Karpas-422 (cell line): ENCODE measurements around the gene SP140. TPM values are rescaled to one million over a fixed set of nuclear protein-coding genes. Genes with fewer than 3 reads are reported as not detected.
A peak's percentile ranks its signal among the peaks of the same experiment; 100 is the strongest.

ENCODE experiments used
- DNase-seq: peaks from one replicate; pipeline ENCODE4 v3.0.0-alpha.2; 2015
- H2AFZ ChIP-seq: fragments of 200-600 bp; sonication (generic); 2 replicates; pipeline ENCODE4 v1.6.1; 2014; ENCODE audit warnings: antibody characterized with exemption, low read length, mixed read lengths
- H3K27ac ChIP-seq: fragments of 200-600 bp; sonication (generic); 2 replicates; pipeline ENCODE4 v1.5.1; 2014; ENCODE audit warnings: mild to moderate bottlenecking, low read length, moderate library complexity
- H3K27me3 ChIP-seq: fragments of 200-600 bp; sonication (generic); 2 replicates; pipeline ENCODE4 v1.6.1; 2014; ENCODE audit warnings: low read length, mixed read lengths
- H3K36me3 ChIP-seq: fragments of 200-600 bp; sonication (generic); 2 replicates; pipeline ENCODE4 v1.6.1; 2014; ENCODE audit warnings: low read length, mixed read lengths; ENCODE audit not compliant: insufficient read depth
- H3K4me1 ChIP-seq: fragments of 200-600 bp; sonication (generic); 2 replicates; pipeline ENCODE4 v1.6.1; 2014; ENCODE audit warnings: mild to moderate bottlenecking, low read length, mixed read lengths
- H3K4me2 ChIP-seq: fragments of 200-600 bp; sonication (generic); 2 replicates; pipeline ENCODE4 v1.6.1; 2014; ENCODE audit warnings: low read length, low read depth, mild to moderate bottlenecking; ENCODE audit not compliant: poor library complexity, severe bottlenecking
- H3K4me3 ChIP-seq: fragments of 200-600 bp; sonication (generic); 2 replicates; pipeline ENCODE4 v1.5.1; 2014; ENCODE audit warnings: mild to moderate bottlenecking, antibody characterized with exemption, low read length, mixed read lengths
- H3K79me2 ChIP-seq: fragments of 200-600 bp; sonication (generic); 2 replicates; pipeline ENCODE4 v1.6.1; 2014; ENCODE audit warnings: mild to moderate bottlenecking, low read length, mixed read lengths
- H3K9ac ChIP-seq: fragments of 200-600 bp; sonication (generic); 2 replicates; pipeline ENCODE4 v1.6.0; 2014; ENCODE audit warnings: low read length
- H3K9me2 ChIP-seq: fragments of 200-600 bp; sonication (generic), shearing (Covaris generic); replicated peaks from 2 replicates; pipeline ENCODE4 v1.6.0; 2014; ENCODE audit warnings: mild to moderate bottlenecking, low read length, moderate library complexity; ENCODE audit not compliant: insufficient read depth
- H3K9me3 ChIP-seq: fragments of 300-700, 200-600 bp; sonication (generic); 2 replicates; pipeline ENCODE4 v1.6.1; 2014; ENCODE audit warnings: low read length, mixed read lengths
- H4K20me1 ChIP-seq: fragments of 200-600 bp; sonication (generic); 2 replicates; pipeline ENCODE4 v1.6.1; 2014; ENCODE audit warnings: mild to moderate bottlenecking, antibody characterized with exemption, low read length, low read depth; ENCODE audit not compliant: insufficient read depth
- total RNA-seq: library from RNA; depleted of rRNA; stranded (reverse); fragments of >200 nt; shearing (Covaris generic); gene quantifications from 2 replicates; pipeline ENCODE4 v1.2.3, GENCODE V29; 2014; ENCODE audit warnings: low replicate concordance

Gene SP140
- total RNA-seq, 1 experiment from 2014 or later: 24.2 TPM

DNA sequence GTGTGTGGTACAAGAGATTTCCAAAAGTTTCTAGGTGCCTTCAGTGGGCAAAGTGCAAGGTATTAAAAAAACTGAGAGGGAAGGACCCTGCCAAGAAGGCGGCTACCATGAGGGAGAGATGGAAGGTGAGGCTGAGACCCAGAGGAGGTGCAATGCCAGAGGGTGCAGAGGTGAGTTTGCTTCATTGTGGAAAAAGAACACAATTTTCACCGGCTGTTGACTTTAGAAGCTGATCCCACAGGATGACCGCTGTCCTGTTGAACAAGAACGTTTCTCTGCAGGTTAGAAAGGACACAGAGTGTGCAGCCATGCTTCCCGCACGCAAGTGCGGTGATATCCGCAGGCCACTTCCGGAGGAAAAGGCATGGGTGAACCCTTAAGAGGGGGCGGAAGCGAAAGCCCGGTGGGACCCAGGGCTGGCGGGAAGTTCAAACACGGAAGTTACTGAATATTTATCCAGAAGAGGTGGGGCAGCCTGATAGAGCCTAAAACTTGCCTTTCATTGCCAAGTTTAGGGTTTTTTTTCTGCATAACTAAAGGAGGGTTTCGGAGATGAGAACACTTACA, 22.3 kb upstream of the SP140 start:
- H3K36me3 ChIP-seq: peaks cover 56% of the 10 kb centered on the region
- peak overlapping the region; percentile 71 for H3K4me2 ChIP-seq
- H2AFZ ChIP-seq: peak overlapping the region; percentile 2; the same call in 1 of the 2 replicates
- H3K4me1 ChIP-seq: peaks cover 57% of the 10 kb centered on the region
- no peaks in the 10 kb centered on the region for H4K20me1 ChIP-seq
- no peaks in the 10 kb centered on the region for H3K9me2 ChIP-seq
- peak overlapping the region; percentile 61 for H3K4me3 ChIP-seq
- peak overlapping the region; percentile 55 for H3K9ac ChIP-seq
- no peaks in the 10 kb centered on the region for H3K27me3 ChIP-seq
- H3K9me3 ChIP-seq: no peaks in the 10 kb centered on the region
- H3K27ac ChIP-seq: peak overlapping the region; percentile 90
- H3K79me2 ChIP-seq: peaks cover 7% of the 10 kb centered on the region
- peak; percentile 94 for DNase-seq

DNA sequence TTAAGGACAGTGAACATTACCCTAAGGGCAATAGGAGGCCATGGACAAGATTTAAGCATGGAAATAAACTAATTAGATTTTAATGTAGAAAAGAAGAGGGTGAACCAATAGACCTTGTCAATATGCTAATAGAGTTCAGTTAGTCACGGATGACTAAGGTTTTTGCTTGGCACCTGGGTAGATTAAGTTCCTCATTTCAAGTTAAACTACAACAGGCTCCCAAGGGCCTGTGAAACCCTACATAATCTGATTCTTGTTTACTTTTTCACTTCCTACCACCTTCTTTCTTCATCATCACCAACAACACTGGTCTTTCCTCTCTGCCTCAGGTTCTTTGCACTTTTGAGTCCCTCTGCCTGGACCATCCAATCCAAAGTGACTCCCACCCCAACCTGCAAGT, 20.5 kb upstream of the SP140 start:
- Histone ChIP-seq H3K9me2 (no peaks in the 10 kb centered on the region), H3K79me2 (peaks cover 7% of the 10 kb centered on the region), H3K27ac (peak overlapping the region; percentile 90), H4K20me1 (no peaks in the 10 kb centered on the region), H3K4me1 (peaks cover 76% of the 10 kb centered on the region), H3K4me3 (peak overlapping the region; percentile 61), H3K9me3 (no peaks in the 10 kb centered on the region), H3K4me2 (peak overlapping the region; percentile 71), H3K27me3 (no peaks in the 10 kb centered on the region), H3K9ac (peak overlapping the region; percentile 55), H3K36me3 (peaks cover 55% of the 10 kb centered on the region), H2AFZ (no peak overlapping the region)
- peak; percentile 89 for DNase-seq

DNA sequence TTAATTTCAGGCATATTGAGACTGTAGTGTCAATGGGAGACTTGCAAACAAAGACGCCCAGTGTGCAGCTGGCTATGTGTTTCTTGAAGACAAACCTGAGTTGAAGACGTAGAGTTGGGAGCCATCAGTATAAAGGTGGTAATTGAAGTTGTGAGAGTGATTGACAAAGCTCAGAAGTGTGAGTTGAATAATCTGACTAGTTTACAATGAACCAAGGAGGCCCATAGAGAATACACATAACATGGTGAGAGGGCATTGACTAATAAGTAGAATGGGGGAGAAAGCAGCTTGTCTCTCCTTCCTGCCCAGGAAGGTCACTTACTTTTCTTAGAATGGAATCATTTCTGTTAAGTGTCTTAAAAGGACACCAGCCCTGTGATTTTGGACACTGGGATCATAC, 19.8 kb upstream of the SP140 start:
- Histone ChIP-seq H3K9me2 (no peaks in the 10 kb centered on the region), H3K9ac (no peak overlapping the region), H3K9me3 (no peaks in the 10 kb centered on the region), H3K79me2 (peaks cover 7% of the 10 kb centered on the region), H3K4me3 (no peak overlapping the region), H3K27ac (peak overlapping the region; percentile 90), H3K27me3 (no peaks in the 10 kb centered on the region), H4K20me1 (no peaks in the 10 kb centered on the region), H2AFZ (no peak overlapping the region), H3K4me1 (peaks cover 83% of the 10 kb centered on the region), H3K36me3 (peaks cover 53% of the 10 kb centered on the region), H3K4me2 (peak overlapping the region; percentile 71)
- no peak for DNase-seq

DNA sequence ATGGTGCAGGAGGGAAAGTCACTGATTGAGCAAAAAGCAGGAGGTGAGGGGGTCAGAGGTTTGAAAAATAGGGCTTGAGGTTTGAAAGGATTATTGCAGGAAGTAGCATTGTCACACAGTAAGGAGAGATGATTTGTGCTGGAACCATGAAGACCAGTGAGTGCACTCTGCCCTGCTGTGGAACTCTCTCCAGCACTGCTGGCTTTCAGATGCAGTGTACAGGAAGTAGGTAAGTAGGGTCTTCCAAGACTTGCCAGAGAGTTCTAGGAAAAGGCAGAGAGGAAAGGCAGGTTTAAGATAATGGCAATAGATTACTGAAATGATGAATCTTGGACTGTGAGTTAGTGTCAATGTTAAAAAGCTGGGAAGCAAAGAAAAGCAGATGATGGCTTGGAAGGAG, 17.0 kb upstream of the SP140 start:
- Histone ChIP-seq H3K9ac (no peak overlapping the region), H3K4me3 (no peak overlapping the region), H3K79me2 (peaks cover 7% of the 10 kb centered on the region), H2AFZ (no peak overlapping the region), H3K4me1 (peaks cover 81% of the 10 kb centered on the region), H3K36me3 (peaks cover 73% of the 10 kb centered on the region), H3K9me3 (no peaks in the 10 kb centered on the region), H3K27me3 (no peaks in the 10 kb centered on the region), H3K27ac (peak overlapping the region; percentile 86), H4K20me1 (no peaks in the 10 kb centered on the region), H3K4me2 (peak overlapping the region; percentile 71), H3K9me2 (no peaks in the 10 kb centered on the region)
- no peak for DNase-seq

GRCh38 chr2:230209422-230210051, 16.0 kb upstream of the SP140 start:
- H3K79me2 ChIP-seq: peaks cover 4% of the 10 kb centered on the region
- H3K4me3 ChIP-seq: peak overlapping the region; percentile 42; the same call in 1 of the 2 replicates
- peaks cover 72% of the 10 kb centered on the region for H3K4me1 ChIP-seq
- peak; percentile 93 for DNase-seq
- no peaks in the 10 kb centered on the region for H3K9me2 ChIP-seq
- H4K20me1 ChIP-seq: no peaks in the 10 kb centered on the region
- peaks cover 82% of the 10 kb centered on the region for H3K36me3 ChIP-seq
- no peaks in the 10 kb centered on the region for H3K27me3 ChIP-seq
- H3K27ac ChIP-seq: peak overlapping the region; percentile 86
- peak overlapping the region; percentile 71 for H3K4me2 ChIP-seq
- H3K9ac ChIP-seq: peak overlapping the region; percentile 45
- no peak overlapping the region for H2AFZ ChIP-seq
- H3K9me3 ChIP-seq: no peaks in the 10 kb centered on the region

DNA sequence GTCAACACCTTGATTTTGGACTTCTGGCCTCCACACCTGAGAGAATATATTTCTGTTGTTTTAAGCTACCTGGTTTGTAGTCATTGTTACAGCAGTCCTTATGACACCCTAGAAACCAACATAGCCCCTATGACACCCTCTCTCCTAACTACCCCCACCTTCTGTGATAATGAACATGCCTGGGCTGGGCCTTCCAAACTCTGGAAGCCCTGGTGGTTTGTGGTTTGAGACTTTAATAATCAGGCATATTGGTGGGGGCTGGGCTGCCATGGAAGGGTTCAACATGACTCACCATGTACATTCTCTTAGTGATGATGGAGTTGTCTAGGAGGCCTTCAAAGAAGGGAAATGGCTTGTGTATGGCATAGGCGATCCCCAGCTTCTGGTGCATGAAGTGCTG, 9.0 kb upstream of the SP140 start:
- no peak overlapping the region for H3K9ac ChIP-seq
- no peak overlapping the region for H3K4me3 ChIP-seq
- H4K20me1 ChIP-seq: no peaks in the 10 kb centered on the region
- no peaks in the 10 kb centered on the region for H3K9me3 ChIP-seq
- H3K27me3 ChIP-seq: no peaks in the 10 kb centered on the region
- peaks cover 43% of the 10 kb centered on the region; the same call in 1 of the 2 replicates for H3K36me3 ChIP-seq
- DNase-seq: no peak
- H3K4me1 ChIP-seq: peaks cover 33% of the 10 kb centered on the region
- H3K9me2 ChIP-seq: no peaks in the 10 kb centered on the region
- H2AFZ ChIP-seq: no peak overlapping the region
- no peak overlapping the region for H3K4me2 ChIP-seq
- H3K27ac ChIP-seq: no peak overlapping the region
- H3K79me2 ChIP-seq: peaks cover 50% of the 10 kb centered on the region

GRCh38 chr2:230217424-230217823, 8.1 kb upstream of the SP140 start:
- Histone ChIP-seq H3K4me3 (peak overlapping the region; percentile 74; the same call in 1 of the 2 replicates), H2AFZ (no peak overlapping the region), H4K20me1 (no peaks in the 10 kb centered on the region), H3K9me3 (no peaks in the 10 kb centered on the region), H3K27me3 (no peaks in the 10 kb centered on the region), H3K9ac (no peak overlapping the region), H3K4me1 (peaks cover 34% of the 10 kb centered on the region), H3K79me2 (peaks cover 50% of the 10 kb centered on the region), H3K9me2 (no peaks in the 10 kb centered on the region), H3K27ac (peak overlapping the region; percentile 59), H3K36me3 (peaks cover 33% of the 10 kb centered on the region; the same call in 1 of the 2 replicates), H3K4me2 (peak overlapping the region; percentile 82)
- peak; percentile 72 for DNase-seq

- H3K79me2 ChIP-seq: peaks cover 50% of the 10 kb centered on the region
- H3K36me3 ChIP-seq: peaks cover 25% of the 10 kb centered on the region; the same call in 1 of the 2 replicates
- H4K20me1 ChIP-seq: no peaks in the 10 kb centered on the region
- peak overlapping the region; percentile 32 for H3K9ac ChIP-seq
- H3K4me2 ChIP-seq: peak overlapping the region; percentile 82
- peak overlapping the region; percentile 74 for H3K4me3 ChIP-seq
- H2AFZ ChIP-seq: no peak overlapping the region
- no peaks in the 10 kb centered on the region for H3K27me3 ChIP-seq
- H3K9me2 ChIP-seq: no peaks in the 10 kb centered on the region
- peak; percentile 86 for DNase-seq
- H3K27ac ChIP-seq: peak overlapping the region; percentile 59
- peaks cover 36% of the 10 kb centered on the region for H3K4me1 ChIP-seq
- H3K9me3 ChIP-seq: no peaks in the 10 kb centered on the region
Measured at GRCh38 chr2:230218421-230218820, 7.1 kb upstream of the SP140 start.
